Measurements from ENCODE around the gene TMEM79.

DNA sequence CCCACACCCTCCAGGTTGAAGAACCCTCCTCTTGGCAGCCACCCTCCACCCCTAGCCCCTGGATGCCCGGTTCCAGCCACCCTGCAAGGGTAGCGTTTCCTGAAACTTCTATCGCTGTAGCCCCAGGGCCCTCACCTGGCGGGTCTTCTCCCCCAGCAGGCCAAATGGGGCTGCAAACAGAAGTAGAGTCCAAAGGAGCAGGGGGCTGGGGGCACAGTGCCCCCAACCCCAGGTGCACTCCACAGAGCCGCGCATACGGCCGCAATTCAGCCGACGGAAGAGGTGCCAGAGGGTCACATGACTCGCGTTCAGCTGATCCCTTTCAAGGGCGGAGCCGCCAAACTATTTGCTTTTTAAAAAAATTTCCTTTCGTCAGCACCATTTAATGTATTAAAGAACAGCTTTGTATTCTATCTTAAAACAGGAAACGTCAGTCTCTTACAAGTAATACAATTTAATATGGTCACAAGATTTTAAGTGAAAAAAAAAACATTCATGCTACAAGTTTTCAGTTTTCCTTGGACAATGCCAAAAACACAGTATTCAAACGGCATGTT, 11.3 kb downstream of the TMEM79 start, which contains the start of gene GLMP:
- TF ChIP-seq, protein P1, sequence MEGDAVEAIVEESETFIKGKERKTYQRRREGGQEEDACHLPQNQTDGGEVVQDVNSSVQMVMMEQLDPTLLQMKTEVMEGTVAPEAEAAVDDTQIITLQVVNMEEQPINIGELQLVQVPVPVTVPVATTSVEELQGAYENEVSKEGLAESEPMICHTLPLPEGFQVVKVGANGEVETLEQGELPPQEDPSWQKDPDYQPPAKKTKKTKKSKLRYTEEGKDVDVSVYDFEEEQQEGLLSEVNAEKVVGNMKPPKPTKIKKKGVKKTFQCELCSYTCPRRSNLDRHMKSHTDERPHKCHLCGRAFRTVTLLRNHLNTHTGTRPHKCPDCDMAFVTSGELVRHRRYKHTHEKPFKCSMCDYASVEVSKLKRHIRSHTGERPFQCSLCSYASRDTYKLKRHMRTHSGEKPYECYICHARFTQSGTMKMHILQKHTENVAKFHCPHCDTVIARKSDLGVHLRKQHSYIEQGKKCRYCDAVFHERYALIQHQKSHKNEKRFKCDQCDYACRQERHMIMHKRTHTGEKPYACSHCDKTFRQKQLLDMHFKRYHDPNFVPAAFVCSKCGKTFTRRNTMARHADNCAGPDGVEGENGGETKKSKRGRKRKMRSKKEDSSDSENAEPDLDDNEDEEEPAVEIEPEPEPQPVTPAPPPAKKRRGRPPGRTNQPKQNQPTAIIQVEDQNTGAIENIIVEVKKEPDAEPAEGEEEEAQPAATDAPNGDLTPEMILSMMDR (IDR thresholded peaks at IDR 0.05): no peak
- TF ChIP-seq ZFX (IDR thresholded peaks at IDR 0.05; ENCODE audit: borderline replicate concordance): no peak
